ENCODE measurements around the gene IGHMBP2.

DNA sequence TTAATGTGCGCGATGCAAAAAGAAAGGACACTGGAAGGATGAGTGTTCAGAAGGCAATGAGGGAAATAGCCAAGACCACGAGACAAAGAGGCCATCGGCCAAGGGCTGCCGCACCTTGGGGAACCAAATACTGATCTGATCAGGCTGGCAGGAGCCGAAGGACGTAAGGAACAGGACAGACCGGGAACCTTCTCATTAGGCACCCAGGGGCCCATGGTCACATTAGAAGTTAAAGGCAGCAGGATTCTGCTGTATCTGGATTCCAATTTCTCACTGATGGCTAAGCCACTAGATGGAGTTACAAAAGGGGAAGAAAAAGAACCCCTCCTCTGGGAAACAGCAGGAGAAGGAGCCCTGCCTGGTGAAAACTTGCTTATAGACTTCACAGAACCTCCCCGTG, 33.2 kb upstream of the IGHMBP2 start:
- TF ChIP-seq POLR2A (IDR thresholded peaks at IDR 0.05) = no peak
- TF ChIP-seq, protein P1, sequence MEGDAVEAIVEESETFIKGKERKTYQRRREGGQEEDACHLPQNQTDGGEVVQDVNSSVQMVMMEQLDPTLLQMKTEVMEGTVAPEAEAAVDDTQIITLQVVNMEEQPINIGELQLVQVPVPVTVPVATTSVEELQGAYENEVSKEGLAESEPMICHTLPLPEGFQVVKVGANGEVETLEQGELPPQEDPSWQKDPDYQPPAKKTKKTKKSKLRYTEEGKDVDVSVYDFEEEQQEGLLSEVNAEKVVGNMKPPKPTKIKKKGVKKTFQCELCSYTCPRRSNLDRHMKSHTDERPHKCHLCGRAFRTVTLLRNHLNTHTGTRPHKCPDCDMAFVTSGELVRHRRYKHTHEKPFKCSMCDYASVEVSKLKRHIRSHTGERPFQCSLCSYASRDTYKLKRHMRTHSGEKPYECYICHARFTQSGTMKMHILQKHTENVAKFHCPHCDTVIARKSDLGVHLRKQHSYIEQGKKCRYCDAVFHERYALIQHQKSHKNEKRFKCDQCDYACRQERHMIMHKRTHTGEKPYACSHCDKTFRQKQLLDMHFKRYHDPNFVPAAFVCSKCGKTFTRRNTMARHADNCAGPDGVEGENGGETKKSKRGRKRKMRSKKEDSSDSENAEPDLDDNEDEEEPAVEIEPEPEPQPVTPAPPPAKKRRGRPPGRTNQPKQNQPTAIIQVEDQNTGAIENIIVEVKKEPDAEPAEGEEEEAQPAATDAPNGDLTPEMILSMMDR (IDR thresholded peaks at IDR 0.05) = no peak

All from esophagus squamous epithelium (tissue), 4 donors.